ENCODE measurements around the gene DCXR.

Gene DCXR

DNA sequence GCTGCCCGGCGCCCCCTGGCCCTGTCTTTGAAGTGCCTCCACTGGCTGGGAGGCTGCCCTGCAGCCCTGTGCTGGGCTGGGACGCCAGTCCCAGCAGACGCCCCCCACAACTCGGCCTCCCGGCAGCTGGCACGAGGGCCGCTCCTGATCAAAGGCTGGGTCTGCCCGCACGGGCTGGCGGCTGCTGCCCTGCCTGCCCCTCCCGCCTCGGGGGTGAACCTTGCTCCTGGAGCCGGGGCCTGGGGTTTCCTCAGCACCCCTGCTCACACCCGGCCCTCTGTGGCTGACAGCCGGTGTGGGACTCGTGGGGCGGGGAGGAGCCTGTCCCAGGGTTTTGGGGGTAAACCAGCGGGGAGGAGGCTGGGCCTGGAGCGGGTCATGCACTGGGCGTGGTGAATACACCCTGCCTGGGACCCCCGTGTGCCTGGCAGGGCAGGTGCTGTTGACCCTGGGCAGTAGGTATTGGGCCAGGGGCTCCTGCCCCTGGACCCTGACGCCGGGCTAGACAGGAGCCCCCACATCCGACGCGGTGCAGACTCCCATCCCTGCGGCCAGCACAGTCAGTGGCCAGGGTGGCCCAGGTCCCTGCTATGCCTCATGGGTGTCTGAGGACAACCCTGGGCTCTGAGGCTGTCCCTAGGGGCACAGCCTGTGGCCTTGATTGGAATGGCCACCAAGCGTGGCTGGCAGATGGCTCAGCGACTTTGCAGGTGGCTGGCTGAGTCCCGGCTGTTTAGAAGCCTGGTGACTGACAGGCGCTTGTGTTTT lies 36.5 kb downstream of the DCXR start:
- H3K4me3 ChIP-seq (ENCODE audit: low read depth, low read length) = no peak overlapping the region

- no peak overlapping the region for H3K4me3 ChIP-seq (ENCODE audit: low read depth, low read length)
Measured at GRCh38 chr17:81999976-82000802, 37.3 kb downstream of the DCXR start.

- H3K4me3 ChIP-seq (ENCODE audit: low read depth, low read length) = no peak overlapping the region
Measured at GRCh38 chr17:81999587-81999975, 37.9 kb downstream of the DCXR start.

DNA sequence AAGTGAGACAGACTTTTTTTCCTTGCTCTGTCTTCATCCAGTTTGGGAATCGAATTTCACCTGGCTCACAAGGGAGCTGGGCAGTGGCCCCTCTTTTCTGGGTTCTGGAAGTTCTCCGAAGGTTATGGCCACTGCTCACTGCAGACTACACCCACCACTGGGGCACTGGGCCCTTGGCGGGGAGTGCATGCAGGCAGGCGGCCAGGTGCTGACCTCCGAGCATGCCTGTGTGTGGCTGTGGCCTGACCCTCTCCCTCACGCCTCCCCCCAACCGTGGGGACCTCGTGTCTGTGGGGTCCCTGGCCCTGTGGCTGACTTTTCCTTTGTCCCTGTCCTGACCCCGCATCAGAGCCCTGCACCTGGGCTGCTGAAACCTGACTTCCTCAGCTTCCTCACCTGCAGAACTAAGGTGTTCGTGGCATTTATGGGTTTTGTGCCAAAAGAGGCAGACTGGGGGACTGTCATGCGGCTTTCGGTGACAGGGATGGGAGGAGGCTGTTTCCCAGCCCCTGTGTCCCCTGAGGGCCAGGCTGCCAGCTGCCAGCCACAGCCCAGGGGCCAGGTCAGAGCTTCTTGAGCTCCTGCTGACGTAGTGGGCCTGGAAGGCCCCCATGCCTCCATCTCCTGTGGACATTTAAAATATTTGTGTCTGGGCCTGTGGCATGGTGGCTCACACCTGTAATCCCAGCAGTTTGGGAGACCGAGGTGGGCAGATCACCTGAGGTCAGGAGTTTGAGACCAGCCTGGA lies 38.6 kb downstream of the DCXR start:
- H3K4me3 ChIP-seq (ENCODE audit: low read depth, low read length) = no peak overlapping the region

DNA sequence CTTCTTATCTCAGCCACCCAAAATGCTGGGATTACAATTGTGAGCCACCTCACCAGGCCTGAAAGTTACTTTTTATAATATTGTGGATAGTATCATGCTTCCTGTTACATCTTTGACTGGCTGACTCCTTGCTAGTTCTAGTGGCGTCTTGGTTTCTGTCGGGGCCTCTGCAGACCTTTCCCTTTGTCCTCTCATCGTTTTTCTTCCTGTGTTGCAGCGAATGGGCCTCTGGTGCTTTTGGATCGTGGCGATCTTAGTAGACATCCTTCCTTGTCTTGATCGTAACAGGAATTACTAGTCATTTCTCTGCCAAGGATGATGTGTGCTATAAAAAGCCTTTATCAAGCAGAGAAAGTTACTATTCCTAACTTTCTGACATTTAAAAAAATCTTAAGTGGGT lies 39.3 kb downstream of the DCXR start:
- no peak overlapping the region for H3K4me3 ChIP-seq (ENCODE audit: low read depth, low read length)

GRCh38 chr17:81996757-81997441 lies 40.6 kb downstream of the DCXR start:
- H3K4me3 ChIP-seq (ENCODE audit: low read depth, low read length) = no peak overlapping the region

DNA sequence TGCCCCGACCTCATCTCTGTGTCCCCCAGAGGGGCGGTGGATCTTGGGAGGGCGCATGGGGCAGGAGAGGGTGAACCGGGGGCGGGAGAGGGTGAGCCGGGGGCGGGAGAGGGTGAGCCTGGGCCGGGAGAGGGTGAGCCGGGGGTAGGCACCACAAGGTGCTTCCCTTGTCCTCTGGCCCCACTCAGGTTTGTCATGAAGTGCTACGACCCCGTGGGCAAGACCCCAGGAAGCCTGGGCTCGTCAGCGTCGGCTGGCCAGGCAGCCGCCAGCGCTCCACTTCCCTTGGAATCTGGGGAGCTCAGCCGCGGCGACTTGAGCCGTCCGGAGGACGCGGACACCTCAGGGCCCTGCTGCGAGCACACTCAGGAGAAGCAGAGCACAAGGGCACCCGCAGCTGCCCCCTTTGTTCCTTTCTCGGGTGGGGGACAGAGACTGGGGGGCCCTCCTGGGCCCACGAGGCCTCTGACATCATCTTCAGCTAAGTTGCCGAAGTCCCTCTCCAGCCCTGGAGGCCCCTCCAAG lies 41.2 kb downstream of the DCXR start:
- H3K4me3 ChIP-seq (ENCODE audit: low read depth, low read length) = no peak overlapping the region

DNA sequence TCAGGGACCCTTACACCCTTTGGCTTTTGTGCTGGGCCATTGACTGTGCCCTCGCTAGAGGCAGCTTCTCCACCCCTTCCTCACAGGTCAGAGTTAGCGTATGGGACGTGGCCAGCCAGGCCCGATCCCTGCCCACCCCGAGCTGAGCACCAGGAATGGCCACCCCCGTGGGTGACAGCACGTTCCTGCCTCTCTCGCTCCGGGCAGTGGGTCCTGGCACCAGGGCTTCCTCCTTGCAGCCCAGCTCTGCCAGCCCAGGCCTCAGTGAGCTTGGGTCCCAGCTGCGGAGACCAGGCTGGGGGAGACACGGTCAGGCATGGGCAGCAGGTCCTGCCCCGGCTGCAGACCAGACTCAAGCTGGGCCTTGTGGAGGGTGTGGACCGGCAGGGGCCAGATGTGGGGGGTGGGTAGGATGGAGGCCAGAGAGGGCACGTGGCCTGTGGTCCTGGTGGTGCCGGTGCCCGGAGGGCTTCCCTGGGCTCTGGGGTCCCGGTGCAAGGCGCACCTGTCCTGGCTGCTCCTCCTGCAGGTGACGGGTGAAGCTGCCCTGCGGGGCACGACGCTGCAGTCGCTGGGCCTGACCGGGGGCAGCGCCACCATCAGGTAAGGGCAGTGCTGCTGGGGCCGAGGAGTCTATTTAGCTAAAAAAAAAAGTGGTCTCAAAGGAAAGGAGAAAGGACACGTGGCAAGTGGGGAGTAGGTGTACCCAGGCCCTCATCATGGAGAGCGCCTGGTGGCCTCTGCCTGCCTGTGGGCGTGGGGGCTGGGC lies 41.9 kb downstream of the DCXR start:
- no peak overlapping the region for H3K4me3 ChIP-seq (ENCODE audit: low read depth, low read length)

- no peak overlapping the region for H3K4me3 ChIP-seq (ENCODE audit: low read depth, low read length)
Measured at GRCh38 chr17:81994593-81995462, 42.7 kb downstream of the DCXR start.

DNA sequence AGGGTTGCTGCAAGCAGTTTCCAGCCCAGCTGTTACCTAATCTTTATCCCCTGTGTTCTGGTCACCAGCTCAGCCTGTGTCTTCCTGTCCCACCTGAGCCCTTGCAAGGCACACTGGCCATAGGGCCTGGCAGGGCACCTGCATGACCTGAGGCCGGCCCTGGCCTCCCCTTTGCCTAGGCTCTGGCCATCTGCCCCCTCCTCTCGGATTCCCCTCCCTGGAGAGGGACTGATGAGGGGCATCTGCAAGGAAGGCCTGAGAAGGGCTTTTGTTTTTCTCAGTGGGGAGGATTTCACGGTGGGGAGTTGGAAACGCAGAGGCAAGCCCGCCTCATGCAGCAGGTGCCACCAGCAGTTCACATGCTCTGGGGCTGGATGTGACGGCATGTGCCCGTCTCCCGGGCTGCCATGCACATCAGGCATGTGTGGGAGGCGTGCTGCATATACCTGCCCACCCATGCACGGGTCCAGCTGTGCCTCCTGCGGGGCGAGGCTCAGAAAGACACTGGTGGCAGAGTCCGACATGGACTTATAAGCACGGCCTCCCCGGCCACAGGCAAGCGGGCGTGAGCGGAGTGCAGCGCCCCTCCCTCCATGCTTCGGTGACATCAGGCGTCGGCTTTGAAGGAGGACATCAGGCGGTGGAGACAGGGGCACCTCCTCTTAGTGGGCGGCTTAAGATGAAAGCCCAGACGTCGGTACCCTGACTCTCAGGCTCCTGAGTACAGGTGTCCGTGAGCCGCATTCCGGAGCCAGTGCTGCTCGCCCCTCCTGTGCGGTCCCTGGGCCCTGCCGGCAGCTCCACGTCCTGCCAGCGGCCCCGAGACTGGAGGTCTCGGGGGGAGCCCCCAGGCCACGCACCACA lies 43.5 kb downstream of the DCXR start:
- no peak overlapping the region for H3K4me3 ChIP-seq (ENCODE audit: low read depth, low read length)

DNA sequence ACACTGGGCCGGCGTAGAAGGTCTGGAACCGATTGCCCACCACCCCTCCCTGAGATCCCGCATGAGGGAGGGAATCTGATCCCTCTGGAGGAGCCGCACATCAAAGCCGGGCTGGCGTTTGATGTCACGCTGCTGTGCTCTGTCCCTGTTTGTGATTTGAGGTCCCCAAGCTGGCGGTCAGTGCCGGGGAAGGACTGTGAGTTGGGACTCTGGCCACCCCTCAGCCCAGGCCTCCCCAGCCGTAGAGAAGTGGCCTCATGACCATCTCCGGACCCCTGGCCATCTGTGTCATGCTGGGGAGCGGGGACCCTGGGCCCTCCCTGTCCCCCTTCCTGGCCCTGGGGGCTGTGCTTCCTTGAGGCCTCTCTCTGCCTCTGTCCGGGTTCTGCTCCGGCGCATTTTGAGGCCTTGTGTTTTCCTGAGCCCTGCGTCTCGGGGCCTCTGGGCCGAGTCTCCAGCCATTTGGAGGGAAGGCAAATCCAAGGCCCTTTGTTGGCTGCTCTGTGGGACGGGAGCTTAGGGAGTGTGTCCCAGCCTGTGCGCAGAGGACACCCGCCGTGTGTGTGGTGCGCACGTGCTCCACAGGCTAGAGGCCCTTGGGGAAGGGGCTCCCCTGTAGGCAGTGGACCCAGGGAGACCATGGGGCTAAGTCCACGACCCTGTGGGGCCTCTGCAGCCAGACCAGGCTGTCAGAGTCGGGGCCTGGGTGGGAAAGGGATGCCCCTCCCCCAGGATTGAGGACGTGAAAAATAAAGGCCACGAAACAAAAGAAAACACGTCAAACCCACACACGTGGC lies 45.0 kb downstream of the DCXR start:
- no peak overlapping the region for H3K4me3 ChIP-seq (ENCODE audit: low read depth, low read length)

- H3K4me3 ChIP-seq (ENCODE audit: low read depth, low read length) = no peak overlapping the region
Measured at GRCh38 chr17:81991684-81992305, 45.7 kb downstream of the DCXR start.

GRCh38 chr17:81990836-81991683 lies 46.4 kb downstream of the DCXR start:
- no peak overlapping the region for H3K4me3 ChIP-seq (ENCODE audit: low read depth, low read length)

- H3K4me3 ChIP-seq (ENCODE audit: low read depth, low read length) = no peak overlapping the region
Measured at GRCh38 chr17:81987161-81987770, 50.2 kb downstream of the DCXR start.

DNA sequence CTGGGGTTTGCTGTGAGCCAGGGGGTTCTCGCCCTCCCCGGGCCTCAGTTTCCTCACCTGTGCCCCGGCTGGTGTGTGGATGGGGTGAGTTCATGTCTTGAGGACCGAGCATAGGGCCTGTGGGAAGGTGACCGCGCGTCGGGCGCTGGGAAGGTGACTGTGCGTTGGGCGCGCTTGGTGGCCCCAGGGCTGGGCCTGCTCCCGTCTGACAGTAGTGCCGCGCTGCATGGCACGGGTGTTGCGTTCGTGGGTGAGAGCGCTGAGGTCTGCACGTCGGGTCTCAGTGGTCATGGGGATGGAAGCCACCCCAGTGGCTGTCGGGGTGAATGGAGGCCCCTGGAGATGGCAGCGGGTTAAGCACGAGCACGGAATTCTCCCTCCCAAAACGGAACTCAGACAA lies 50.9 kb downstream of the DCXR start:
- H3K4me3 ChIP-seq (ENCODE audit: low read depth, low read length) = no peak overlapping the region

Measured in iPS-11a (cell line).